SK-N-SH treated with all-trans-retinoic acid at 6 μM for 48 hours (cell line): Measurements from ENCODE around the gene CCDC196.

Source experiments
- ATAC-seq: fragments of 200-7000 bp; cut with Tn5 transposase; 3 replicates; pipeline ENCODE4 v1.9.1; 2020; ENCODE audit warnings: mild to moderate bottlenecking, moderate library complexity
- ARNTL ChIP-seq: fragments of 450-650 bp; formaldehyde crosslinking; IDR thresholded peaks from 2 replicates; pipeline ENCODE4 v1.5.0; 2020; ENCODE audit warnings: low read depth, mild to moderate bottlenecking, moderate library complexity, borderline replicate concordance
- BACH2 ChIP-seq: fragments of 250-450 bp; sonication (Bioruptor Pico); IDR thresholded peaks from 2 replicates; pipeline ENCODE4 v1.9.0; 2021; ENCODE audit warnings: mild to moderate bottlenecking, borderline replicate concordance
- CREB5 ChIP-seq: fragments of 250-450 bp; sonication (Bioruptor Pico); IDR thresholded peaks from 2 replicates; pipeline ENCODE4 v1.5.1; 2020; ENCODE audit warnings: low read depth, mild to moderate bottlenecking, moderate library complexity
- ESRRG ChIP-seq: fragments of 250-450 bp; sonication (Bioruptor Pico); IDR thresholded peaks from 2 replicates; pipeline ENCODE4 v1.6.1; 2021; ENCODE audit warnings: mild to moderate bottlenecking
- GLIS3 ChIP-seq: fragments of 250-450 bp; sonication (Bioruptor Pico); IDR thresholded peaks from 2 replicates; pipeline ENCODE4 v1.5.0; 2020; ENCODE audit warnings: mild to moderate bottlenecking, moderate library complexity
- PATZ1 ChIP-seq: fragments of 250-450 bp; sonication (Bioruptor Pico); IDR thresholded peaks from 2 replicates; pipeline ENCODE4 v1.8.0; 2020; ENCODE audit warnings: mild to moderate bottlenecking, moderate library complexity, borderline replicate concordance
- POU6F1 ChIP-seq: fragments of 250-450 bp; sonication (Bioruptor Pico); IDR thresholded peaks from 2 replicates; pipeline ENCODE4 v1.8.0; 2021; ENCODE audit warnings: low read depth, mild to moderate bottlenecking, moderate library complexity, borderline replicate concordance
- RARB ChIP-seq: fragments of 250-450 bp; sonication (Bioruptor Pico); IDR thresholded peaks from 2 replicates; pipeline ENCODE4 v1.8.0; 2021; ENCODE audit warnings: mild to moderate bottlenecking, moderate library complexity
- TCF4 ChIP-seq: fragments of 250-450 bp; sonication (Bioruptor Pico); IDR thresholded peaks from 2 replicates; pipeline ENCODE4 v1.8.0; 2021; ENCODE audit warnings: mild to moderate bottlenecking, moderate library complexity, borderline replicate concordance
- TOX ChIP-seq: fragments of 250-450 bp; sonication (Bioruptor Pico); IDR thresholded peaks from 2 replicates; pipeline ENCODE4 v1.8.0; 2021; ENCODE audit warnings: mild to moderate bottlenecking, moderate library complexity, borderline replicate concordance
- ZC3H10 ChIP-seq: fragments of 250-450 bp; sonication (Bioruptor Pico); IDR thresholded peaks from 2 replicates; pipeline ENCODE4 v1.5.1; 2021; ENCODE audit warnings: mild to moderate bottlenecking, moderate library complexity
- ZFP3 ChIP-seq: fragments of 250-450 bp; sonication (Bioruptor Pico); IDR thresholded peaks from 2 replicates; pipeline ENCODE4 v1.5.0; 2020; ENCODE audit warnings: mild to moderate bottlenecking, moderate library complexity
- ZFP30 ChIP-seq: fragments of 450-650 bp; formaldehyde crosslinking; IDR thresholded peaks from 2 replicates; pipeline ENCODE4 v1.5.0; 2022; ENCODE audit warnings: mild to moderate bottlenecking, moderate library complexity
- ZNF565 ChIP-seq: fragments of 450-650 bp; formaldehyde crosslinking; conservative IDR thresholded peaks from 2 replicates; pipeline ENCODE4 v1.5.0; 2020; ENCODE audit warnings: low read depth, mild to moderate bottlenecking, moderate library complexity
- ZNF70 ChIP-seq: fragments of 450-650 bp; formaldehyde crosslinking; IDR thresholded peaks from 2 replicates; pipeline ENCODE4 v1.5.0; 2020; ENCODE audit warnings: mild to moderate bottlenecking, moderate library complexity
- ZNF8 ChIP-seq: fragments of 450-650 bp; formaldehyde crosslinking; IDR thresholded peaks from 2 replicates; pipeline ENCODE4 v1.5.0; 2020; ENCODE audit warnings: mild to moderate bottlenecking, moderate library complexity
- TF ChIP-seq, protein P1 (sequence below): fragments of 250-450 bp; sonication (Bioruptor Pico); IDR thresholded peaks from 2 replicates; pipeline ENCODE4 v1.5.0; 2020; ENCODE audit warnings: mild to moderate bottlenecking, moderate library complexity
- TF ChIP-seq, protein P2 (sequence below): fragments of 250-450 bp; sonication (Bioruptor Pico); IDR thresholded peaks from 2 replicates; pipeline ENCODE4 v1.5.1; 2021; ENCODE audit warnings: mild to moderate bottlenecking, moderate library complexity

CCDC196 gene

DNA sequence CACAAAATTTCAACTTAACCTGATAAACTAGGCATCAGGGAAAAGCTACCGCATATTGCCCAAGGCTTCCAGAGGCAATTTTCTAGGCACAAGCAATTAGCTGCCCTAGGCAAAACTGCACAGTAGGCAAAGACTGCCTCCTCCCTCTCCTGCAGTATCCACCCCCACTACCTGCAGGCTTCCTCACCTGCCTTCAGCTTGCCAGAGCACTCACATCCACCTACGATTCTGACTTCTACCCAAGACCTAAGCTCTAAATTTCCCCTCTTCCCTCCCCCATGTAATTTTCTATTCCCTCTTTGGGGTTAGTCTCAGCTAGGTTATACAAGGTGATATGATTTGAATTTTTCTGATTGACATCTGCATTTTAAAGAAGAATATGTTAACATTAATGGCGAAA is 21.9 kb upstream of the CCDC196 start:
- no peak for ATAC-seq
- TF ChIP-seq CREB5 (CRISPR knock-in tag): no peak
- no peak for TF ChIP-seq GLIS3
- no peak for TF ChIP-seq ZNF8
- TF ChIP-seq, protein P1, sequence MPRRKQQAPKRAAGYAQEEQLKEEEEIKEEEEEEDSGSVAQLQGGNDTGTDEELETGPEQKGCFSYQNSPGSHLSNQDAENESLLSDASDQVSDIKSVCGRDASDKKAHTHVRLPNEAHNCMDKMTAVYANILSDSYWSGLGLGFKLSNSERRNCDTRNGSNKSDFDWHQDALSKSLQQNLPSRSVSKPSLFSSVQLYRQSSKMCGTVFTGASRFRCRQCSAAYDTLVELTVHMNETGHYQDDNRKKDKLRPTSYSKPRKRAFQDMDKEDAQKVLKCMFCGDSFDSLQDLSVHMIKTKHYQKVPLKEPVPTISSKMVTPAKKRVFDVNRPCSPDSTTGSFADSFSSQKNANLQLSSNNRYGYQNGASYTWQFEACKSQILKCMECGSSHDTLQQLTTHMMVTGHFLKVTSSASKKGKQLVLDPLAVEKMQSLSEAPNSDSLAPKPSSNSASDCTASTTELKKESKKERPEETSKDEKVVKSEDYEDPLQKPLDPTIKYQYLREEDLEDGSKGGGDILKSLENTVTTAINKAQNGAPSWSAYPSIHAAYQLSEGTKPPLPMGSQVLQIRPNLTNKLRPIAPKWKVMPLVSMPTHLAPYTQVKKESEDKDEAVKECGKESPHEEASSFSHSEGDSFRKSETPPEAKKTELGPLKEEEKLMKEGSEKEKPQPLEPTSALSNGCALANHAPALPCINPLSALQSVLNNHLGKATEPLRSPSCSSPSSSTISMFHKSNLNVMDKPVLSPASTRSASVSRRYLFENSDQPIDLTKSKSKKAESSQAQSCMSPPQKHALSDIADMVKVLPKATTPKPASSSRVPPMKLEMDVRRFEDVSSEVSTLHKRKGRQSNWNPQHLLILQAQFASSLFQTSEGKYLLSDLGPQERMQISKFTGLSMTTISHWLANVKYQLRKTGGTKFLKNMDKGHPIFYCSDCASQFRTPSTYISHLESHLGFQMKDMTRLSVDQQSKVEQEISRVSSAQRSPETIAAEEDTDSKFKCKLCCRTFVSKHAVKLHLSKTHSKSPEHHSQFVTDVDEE (CRISPR knock-in tag): no peak
- no peak for TF ChIP-seq BACH2 (CRISPR knock-in tag)
- TF ChIP-seq ZFP30 (CRISPR knock-in tag): no peak
- no peak for TF ChIP-seq ARNTL (CRISPR knock-in tag)
- TF ChIP-seq ESRRG (CRISPR knock-in tag): no peak
- TF ChIP-seq POU6F1: no peak
- no peak for TF ChIP-seq ZNF565 (CRISPR knock-in tag)
- TF ChIP-seq, protein P2, sequence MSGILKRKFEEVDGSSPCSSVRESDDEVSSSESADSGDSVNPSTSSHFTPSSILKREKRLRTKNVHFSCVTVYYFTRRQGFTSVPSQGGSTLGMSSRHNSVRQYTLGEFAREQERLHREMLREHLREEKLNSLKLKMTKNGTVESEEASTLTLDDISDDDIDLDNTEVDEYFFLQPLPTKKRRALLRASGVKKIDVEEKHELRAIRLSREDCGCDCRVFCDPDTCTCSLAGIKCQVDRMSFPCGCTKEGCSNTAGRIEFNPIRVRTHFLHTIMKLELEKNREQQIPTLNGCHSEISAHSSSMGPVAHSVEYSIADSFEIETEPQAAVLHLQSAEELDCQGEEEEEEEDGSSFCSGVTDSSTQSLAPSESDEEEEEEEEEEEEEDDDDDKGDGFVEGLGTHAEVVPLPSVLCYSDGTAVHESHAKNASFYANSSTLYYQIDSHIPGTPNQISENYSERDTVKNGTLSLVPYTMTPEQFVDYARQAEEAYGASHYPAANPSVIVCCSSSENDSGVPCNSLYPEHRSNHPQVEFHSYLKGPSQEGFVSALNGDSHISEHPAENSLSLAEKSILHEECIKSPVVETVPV (CRISPR knock-in tag): no peak
- no peak for TF ChIP-seq RARB

DNA sequence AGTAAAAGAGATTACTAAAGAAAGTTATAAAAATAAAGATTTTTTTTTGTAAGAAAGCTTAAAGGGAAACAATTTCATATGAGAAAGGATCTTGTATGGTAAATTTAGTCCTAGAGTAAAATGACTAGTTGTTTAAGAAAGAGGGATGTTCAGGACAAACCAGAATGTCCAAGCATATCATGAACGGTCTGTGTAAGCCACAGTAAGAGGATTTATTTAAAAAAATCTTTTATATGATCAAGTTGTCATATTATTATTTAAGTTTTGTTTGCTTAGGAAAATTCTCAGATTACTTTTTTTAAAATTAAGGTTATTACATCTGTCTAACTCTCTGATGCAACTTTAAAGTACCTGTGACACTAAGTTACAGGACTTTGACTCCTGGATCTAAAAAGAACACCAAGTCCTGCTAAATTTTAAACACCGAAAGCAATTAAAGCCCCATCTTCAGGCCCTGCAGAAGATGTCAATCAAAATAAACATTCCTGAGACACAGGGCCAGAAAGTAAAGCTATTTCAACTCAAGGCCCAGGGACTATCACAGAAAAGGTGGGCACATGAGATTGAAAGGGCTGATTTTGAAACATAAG is 17.3 kb upstream of the CCDC196 start:
- no peak for ATAC-seq
- TF ChIP-seq GLIS3 (no peak), TCF4 (CRISPR knock-in tag) (no peak), POU6F1 (no peak), PATZ1 (no peak), TOX (CRISPR knock-in tag) (no peak), ZC3H10 (no peak), ESRRG (CRISPR knock-in tag) (no peak), ZFP3 (CRISPR knock-in tag) (no peak), CREB5 (CRISPR knock-in tag) (no peak), ZNF70 (CRISPR knock-in tag) (no peak), BACH2 (CRISPR knock-in tag) (no peak), ZNF565 (CRISPR knock-in tag) (no peak), ZNF8 (no peak)
- TF ChIP-seq, protein P1 (CRISPR knock-in tag): no peak
- TF ChIP-seq, all 23 proteins: peak for 0
